SU-DHL-6 (cell line): Measurements from ENCODE around the gene PLEKHJ1.

ENCODE experiments used
- EZH2phosphoT487 ChIP-seq: fragments of 200-600 bp; sonication (generic), shearing (Covaris generic); conservative IDR thresholded peaks from 2 replicates; pipeline ENCODE4 v1.6.1; 2018; ENCODE audit warnings: mild to moderate bottlenecking, antibody characterized with exemption, low read length, moderate library complexity, mixed read lengths
- TF ChIP-seq, protein P1 (sequence below): fragments of 200-600 bp; sonication (generic); IDR thresholded peaks from one replicate; pipeline ENCODE4 v1.5.1; 2017; ENCODE audit warnings: antibody characterized with exemption, mild to moderate bottlenecking, low read length, moderate library complexity; ENCODE audit not compliant: insufficient read depth, poor library complexity, severe bottlenecking

DNA sequence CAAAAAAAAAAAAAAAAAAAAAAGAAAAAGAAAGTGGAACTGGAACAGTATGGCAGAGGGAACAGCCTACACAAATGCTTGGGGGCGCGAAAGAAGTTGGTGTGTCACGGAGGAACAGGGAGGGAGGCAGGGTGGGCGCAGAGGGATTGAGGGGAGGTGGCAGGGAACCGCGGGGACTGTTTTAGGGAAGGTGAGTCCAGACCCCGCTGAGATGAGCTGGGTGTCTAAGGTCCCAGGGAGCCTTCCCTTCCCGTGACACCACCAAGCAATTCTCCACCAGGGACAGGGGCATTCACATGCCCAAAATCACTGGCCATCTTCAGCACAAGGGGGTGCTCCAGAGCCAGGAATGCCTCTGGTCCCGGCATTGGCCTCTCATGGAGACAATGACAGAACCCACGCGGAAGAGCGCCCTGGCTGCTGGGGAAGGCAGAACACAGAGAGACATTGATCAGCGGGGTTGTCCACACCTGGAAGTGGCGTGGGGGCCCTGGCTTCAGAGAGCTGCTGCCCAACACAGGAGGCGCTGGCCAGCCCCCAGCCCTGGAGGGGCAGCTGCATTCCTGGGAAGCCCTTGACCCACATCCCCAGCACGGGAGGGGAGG, 38.9 kb upstream of the PLEKHJ1 start:
- no peak for TF ChIP-seq EZH2phosphoT487
- TF ChIP-seq, protein P1, sequence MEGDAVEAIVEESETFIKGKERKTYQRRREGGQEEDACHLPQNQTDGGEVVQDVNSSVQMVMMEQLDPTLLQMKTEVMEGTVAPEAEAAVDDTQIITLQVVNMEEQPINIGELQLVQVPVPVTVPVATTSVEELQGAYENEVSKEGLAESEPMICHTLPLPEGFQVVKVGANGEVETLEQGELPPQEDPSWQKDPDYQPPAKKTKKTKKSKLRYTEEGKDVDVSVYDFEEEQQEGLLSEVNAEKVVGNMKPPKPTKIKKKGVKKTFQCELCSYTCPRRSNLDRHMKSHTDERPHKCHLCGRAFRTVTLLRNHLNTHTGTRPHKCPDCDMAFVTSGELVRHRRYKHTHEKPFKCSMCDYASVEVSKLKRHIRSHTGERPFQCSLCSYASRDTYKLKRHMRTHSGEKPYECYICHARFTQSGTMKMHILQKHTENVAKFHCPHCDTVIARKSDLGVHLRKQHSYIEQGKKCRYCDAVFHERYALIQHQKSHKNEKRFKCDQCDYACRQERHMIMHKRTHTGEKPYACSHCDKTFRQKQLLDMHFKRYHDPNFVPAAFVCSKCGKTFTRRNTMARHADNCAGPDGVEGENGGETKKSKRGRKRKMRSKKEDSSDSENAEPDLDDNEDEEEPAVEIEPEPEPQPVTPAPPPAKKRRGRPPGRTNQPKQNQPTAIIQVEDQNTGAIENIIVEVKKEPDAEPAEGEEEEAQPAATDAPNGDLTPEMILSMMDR, result peak; percentile 15
